GM13976 (cell line): ENCODE results near the gene TRMU.

Source experiments
- DNase-seq: peaks from one replicate; pipeline ENCODE4 v3.0.0; 2012; ENCODE audit warnings: low spot score
- in situ Hi-C: fragments of 300-500 bp; cut with MboI; formaldehyde crosslinking; loops from one replicate; pipeline ENCODE4 v1.12.0; 2022; ENCODE audit warnings: low sequenced_read_pairs, mixed read lengths, inconsistent platforms; ENCODE audit not compliant: unreplicated experiment
- TF ChIP-seq, protein P1 (sequence below): IDR thresholded peaks from 2 replicates; pipeline ENCODE4 v1.5.1; 2012; ENCODE audit warnings: borderline replicate concordance, mild to moderate bottlenecking; ENCODE audit not compliant: insufficient read depth; ENCODE audit errors: extremely low read depth, missing control alignments, control extremely low read depth

The TRMU gene

DNA sequence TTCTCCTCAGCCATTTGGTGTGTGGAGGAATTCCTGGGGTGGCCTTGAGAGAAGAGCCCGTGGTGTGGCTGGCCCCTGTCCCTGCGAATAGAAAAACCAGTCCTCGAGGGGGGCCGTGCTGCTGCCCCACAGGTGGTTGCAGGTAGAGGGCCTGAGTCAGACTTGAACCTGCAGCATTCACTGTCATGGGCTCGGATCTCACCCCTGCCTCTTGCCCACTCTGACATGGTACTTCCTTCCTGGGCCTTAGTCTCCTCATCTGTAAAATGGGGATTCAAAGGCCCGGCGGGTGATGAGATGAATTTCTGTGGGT lies 19.4 kb downstream of the TRMU start:
- in situ Hi-C loops, result loop anchor here (5.0 kb wide), 1 partner anchor 187 kb away; no protein-coding TSS in a partner anchor
- no peak for DNase-seq
- TF ChIP-seq, protein P1, sequence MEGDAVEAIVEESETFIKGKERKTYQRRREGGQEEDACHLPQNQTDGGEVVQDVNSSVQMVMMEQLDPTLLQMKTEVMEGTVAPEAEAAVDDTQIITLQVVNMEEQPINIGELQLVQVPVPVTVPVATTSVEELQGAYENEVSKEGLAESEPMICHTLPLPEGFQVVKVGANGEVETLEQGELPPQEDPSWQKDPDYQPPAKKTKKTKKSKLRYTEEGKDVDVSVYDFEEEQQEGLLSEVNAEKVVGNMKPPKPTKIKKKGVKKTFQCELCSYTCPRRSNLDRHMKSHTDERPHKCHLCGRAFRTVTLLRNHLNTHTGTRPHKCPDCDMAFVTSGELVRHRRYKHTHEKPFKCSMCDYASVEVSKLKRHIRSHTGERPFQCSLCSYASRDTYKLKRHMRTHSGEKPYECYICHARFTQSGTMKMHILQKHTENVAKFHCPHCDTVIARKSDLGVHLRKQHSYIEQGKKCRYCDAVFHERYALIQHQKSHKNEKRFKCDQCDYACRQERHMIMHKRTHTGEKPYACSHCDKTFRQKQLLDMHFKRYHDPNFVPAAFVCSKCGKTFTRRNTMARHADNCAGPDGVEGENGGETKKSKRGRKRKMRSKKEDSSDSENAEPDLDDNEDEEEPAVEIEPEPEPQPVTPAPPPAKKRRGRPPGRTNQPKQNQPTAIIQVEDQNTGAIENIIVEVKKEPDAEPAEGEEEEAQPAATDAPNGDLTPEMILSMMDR, result no peak

DNA sequence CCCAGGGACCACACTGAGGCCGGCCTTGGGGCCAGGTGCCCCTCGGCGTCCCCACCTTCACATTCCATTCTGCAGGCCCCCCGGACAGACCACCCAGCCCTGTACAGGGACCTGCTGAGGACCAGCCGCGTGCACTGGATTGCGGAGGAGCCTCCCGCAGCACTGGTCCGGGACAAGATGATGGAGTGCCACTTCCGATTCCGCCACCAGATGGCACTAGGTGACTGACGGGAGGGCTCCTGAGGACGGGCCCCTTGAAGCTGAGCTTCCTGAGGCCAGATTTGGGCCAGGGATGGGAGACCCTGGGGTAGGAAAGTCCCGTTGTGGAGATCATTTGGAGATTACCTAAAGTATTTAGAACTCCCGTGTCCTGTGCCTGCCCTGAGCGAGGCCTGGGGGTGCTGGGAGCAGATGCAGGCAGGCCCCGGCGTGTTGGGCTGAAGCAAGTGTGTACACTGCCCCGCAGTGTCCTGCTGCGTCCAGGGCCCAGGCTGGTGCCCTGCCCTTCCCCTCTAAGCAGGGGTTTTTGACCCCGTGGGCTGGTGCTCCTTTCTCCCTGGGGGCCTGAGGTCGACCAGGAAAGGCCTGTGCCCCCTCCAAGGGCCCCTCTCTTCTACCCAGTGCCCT lies 20.0 kb downstream of the TRMU start:
- in situ Hi-C loops, result loop anchor here (5.0 kb wide), 1 partner anchor 187 kb away; no protein-coding TSS in a partner anchor
- TF ChIP-seq, protein P1, result peak; percentile 60
- DNase-seq, result peak; percentile 85

DNA sequence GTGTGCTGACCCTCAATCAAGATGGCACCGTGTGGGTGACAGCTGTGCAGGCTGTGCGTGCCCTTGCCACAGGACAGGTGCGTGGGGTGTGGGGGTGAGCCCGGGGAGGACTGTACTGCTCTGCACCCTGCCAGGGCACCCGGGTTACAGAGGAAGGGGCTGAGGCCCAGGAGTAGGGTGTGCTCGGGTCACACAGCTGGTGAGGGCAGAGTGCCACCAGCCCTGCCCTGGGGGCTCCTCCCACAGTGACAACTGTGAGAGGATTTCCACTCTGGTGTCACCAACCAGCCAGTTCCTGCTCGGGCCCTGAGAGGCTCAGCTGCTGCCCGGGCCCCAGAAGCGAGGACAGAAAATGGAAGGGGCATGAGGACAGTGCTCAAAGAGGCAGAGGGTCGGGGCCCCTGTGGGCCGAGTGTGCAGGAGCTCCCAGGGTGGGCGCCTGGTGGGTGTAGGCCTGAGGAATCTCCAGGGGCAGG lies 20.5 kb downstream of the TRMU start:
- TF ChIP-seq, protein P1, result no peak
- DNase-seq, result no peak
- in situ Hi-C loops, result loop anchor here (5.0 kb wide), 1 partner anchor 186 kb away; no protein-coding TSS in a partner anchor

DNA sequence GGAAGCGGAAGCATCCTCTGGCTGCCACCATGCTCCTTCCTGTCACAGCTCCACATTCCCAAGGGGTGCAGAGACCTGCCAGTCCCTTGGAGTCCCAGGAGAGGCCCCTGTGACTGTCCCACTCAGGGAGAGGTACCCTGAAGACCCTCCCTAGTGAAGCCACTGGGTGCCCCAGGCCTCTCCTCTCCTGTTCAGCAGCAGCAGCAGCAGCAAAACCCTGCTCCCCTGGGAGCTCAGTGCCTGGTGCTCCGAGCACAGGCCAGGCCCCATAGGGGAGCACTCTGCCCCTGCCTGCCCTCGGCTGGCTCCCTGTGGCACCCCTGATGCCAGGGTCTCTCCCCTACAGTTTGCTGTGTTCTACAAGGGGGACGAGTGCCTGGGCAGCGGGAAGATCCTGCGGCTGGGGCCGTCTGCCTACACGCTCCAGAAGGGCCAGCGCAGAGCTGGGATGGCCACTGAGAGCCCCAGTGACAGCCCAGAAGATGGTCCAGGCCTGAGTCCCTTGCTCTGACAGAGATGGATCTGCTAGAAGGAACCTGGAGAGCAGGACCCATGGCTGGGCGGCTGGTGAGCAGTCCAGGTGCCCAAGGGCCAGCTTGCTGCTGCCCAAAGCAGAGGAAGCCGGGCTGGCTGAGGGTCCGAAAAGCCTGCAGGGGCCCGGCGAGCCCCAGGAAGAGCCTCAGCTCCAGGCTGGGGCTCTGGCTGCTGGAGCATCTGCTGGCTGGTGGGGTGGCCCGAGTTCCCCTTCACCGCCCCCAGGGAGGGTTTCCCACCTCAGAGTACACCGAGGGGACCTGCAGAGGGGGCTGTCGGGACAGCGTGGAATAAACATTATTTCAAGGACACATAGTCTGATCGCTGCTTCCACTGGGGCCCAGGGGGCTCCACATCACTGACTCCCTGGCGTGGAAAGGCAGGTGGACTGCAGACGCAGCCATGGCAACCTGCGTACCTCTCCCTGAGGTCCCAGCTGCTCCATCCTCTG lies 21.3 kb downstream of the TRMU start:
- TF ChIP-seq, protein P1, result no peak
- no peak for DNase-seq
- in situ Hi-C loops, result loop anchor here (5.0 kb wide), 1 partner anchor 186 kb away; no protein-coding TSS in a partner anchor

- in situ Hi-C loops, result loop anchor here (5.0 kb wide), 1 partner anchor 184 kb away; no protein-coding TSS in a partner anchor
- DNase-seq, result no peak
- TF ChIP-seq, protein P1, result no peak
Observed at GRCh38 chr22:46357711-46358520, 22.4 kb downstream of the TRMU start.

DNA sequence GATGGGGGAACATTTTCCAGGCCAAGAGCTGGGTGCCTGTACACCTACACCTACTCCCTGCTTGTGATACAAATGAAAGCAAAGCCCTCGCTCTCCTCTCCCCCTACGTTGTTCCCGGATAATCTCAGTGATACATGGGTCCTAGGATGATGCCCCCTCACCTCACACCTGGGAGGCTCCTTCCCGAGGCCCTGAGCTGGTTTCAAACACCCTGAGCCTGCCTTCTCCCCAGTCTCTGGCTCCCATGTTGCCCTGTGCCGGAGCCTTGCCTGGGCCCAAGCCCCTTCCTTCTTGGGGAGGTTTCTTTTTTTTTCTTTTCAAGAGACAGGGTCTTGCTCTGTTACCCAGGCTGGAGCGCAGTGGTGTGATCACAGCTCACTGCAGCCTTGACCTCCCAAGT lies 23.3 kb downstream of the TRMU start:
- DNase-seq, result no peak
- TF ChIP-seq, protein P1, result no peak
- in situ Hi-C loops, result loop anchor here (5.0 kb wide), 1 partner anchor 184 kb away; no protein-coding TSS in a partner anchor
